Measurements from ENCODE around the gene INPP4A. TPM values are rescaled to one million over a fixed set of nuclear protein-coding genes. Genes with fewer than 3 reads are reported as not detected.

The INPP4A gene
- total RNA-seq, 4 donors from 2014 or later = 13.6 to 25.2 (median 17.2) TPM

GRCh38 chr2:98524168-98524567, 79.5 kb downstream of the INPP4A start:
- Histone ChIP-seq H3K27ac (no peak overlapping the region), H3K36me3 (peaks cover 10% of the 10 kb centered on the region), H3K4me1 (no peaks in the 10 kb centered on the region), H3K9me3 (no peaks in the 10 kb centered on the region), H3K4me3 (no peak overlapping the region), H3K27me3 (no peaks in the 10 kb centered on the region)
- no peak for DNase-seq (ENCODE audit: low spot score in 2 of 2)
- TF ChIP-seq EP300 (IDR thresholded peaks at IDR 0.05) = no peak
- no peak for TF ChIP-seq CTCF (IDR thresholded peaks at IDR 0.05)
- no peak for TF ChIP-seq POLR2AphosphoS5 (IDR thresholded peaks at IDR 0.05)
- TF ChIP-seq POLR2A (IDR thresholded peaks at IDR 0.05) = no peak
- WGBS = 73% methylated on average over 3 of the region's 3 CpGs

- no peak for DNase-seq (ENCODE audit: low spot score in 2 of 2)
- H3K27ac ChIP-seq = no peak overlapping the region
- no peaks in the 10 kb centered on the region for H3K27me3 ChIP-seq
- TF ChIP-seq EP300 (IDR thresholded peaks at IDR 0.05) = no peak
- TF ChIP-seq CTCF (IDR thresholded peaks at IDR 0.05) = no peak
- no peak for TF ChIP-seq POLR2A (IDR thresholded peaks at IDR 0.05)
- no peak for TF ChIP-seq POLR2AphosphoS5 (IDR thresholded peaks at IDR 0.05)
- no peaks in the 10 kb centered on the region for H3K36me3 ChIP-seq
- H3K4me1 ChIP-seq = no peaks in the 10 kb centered on the region
- H3K9me3 ChIP-seq = no peaks in the 10 kb centered on the region
- H3K4me3 ChIP-seq = no peak overlapping the region
These were observed 83.7 kb downstream of the INPP4A start for GRCh38 chr2:98528349-98528748.

- no peaks in the 10 kb centered on the region for H3K4me1 ChIP-seq
- 90% methylated on average over 1 of the region's 1 CpG for WGBS
These were observed 85.5 kb downstream of the INPP4A start for GRCh38 chr2:98530114-98530513.

GRCh38 chr2:98532756-98533155, 88.1 kb downstream of the INPP4A start:
- H3K36me3 ChIP-seq = peaks cover 8% of the 10 kb centered on the region
- TF ChIP-seq EP300 (IDR thresholded peaks at IDR 0.05) = no peak
- no peak for TF ChIP-seq POLR2AphosphoS5 (IDR thresholded peaks at IDR 0.05)
- TF ChIP-seq CTCF (IDR thresholded peaks at IDR 0.05) = no peak
- no peak overlapping the region for H3K27ac ChIP-seq
- WGBS = 88% methylated on average over 6 of the region's 6 CpGs
- no peaks in the 10 kb centered on the region for H3K4me1 ChIP-seq
- DNase-seq (ENCODE audit: low spot score in 2 of 2) = no peak
- no peak overlapping the region for H3K4me3 ChIP-seq
- H3K9me3 ChIP-seq = no peaks in the 10 kb centered on the region
- H3K27me3 ChIP-seq = no peaks in the 10 kb centered on the region

More at GRCh38 chr2:98530114-98530513, 85.5 kb downstream of the INPP4A start:
- DNase-seq (ENCODE audit: low spot score in 2 of 2) = no peak
- no peaks in the 10 kb centered on the region for H3K36me3 ChIP-seq
- TF ChIP-seq CTCF (IDR thresholded peaks at IDR 0.05) (no peak), POLR2A (IDR thresholded peaks at IDR 0.05) (no peak), POLR2AphosphoS5 (IDR thresholded peaks at IDR 0.05) (no peak), EP300 (IDR thresholded peaks at IDR 0.05) (no peak)
- H3K27me3 ChIP-seq = no peaks in the 10 kb centered on the region
- H3K9me3 ChIP-seq = no peaks in the 10 kb centered on the region
- no peak overlapping the region for H3K27ac ChIP-seq
- no peak overlapping the region for H3K4me3 ChIP-seq

GRCh38 chr2:98533547-98533946, 88.9 kb downstream of the INPP4A start:
- H3K36me3 ChIP-seq = peaks cover 16% of the 10 kb centered on the region
- DNase-seq (ENCODE audit: low spot score in 2 of 2) = no peak
- H3K27me3 ChIP-seq = no peaks in the 10 kb centered on the region
- H3K27ac ChIP-seq = no peak overlapping the region
- no peaks in the 10 kb centered on the region for H3K4me1 ChIP-seq
- H3K9me3 ChIP-seq = no peaks in the 10 kb centered on the region
- WGBS = 87% methylated on average over 1 of the region's 1 CpG
- no peak overlapping the region for H3K4me3 ChIP-seq
- TF ChIP-seq POLR2AphosphoS5 (IDR thresholded peaks at IDR 0.05) (no peak), EP300 (IDR thresholded peaks at IDR 0.05) (no peak)

GRCh38 chr2:98534761-98535160, 90.1 kb downstream of the INPP4A start:
- Histone ChIP-seq H3K4me3 (no peak overlapping the region), H3K27ac (no peak overlapping the region), H3K9me3 (no peaks in the 10 kb centered on the region), H3K27me3 (no peaks in the 10 kb centered on the region), H3K36me3 (peaks cover 28% of the 10 kb centered on the region), H3K4me1 (no peaks in the 10 kb centered on the region)
- no peak for TF ChIP-seq CTCF (IDR thresholded peaks at IDR 0.05)
- no peak for TF ChIP-seq POLR2AphosphoS5 (IDR thresholded peaks at IDR 0.05)
- no peak for TF ChIP-seq POLR2A (IDR thresholded peaks at IDR 0.05)
- TF ChIP-seq EP300 (IDR thresholded peaks at IDR 0.05) = no peak
- no peak for DNase-seq (ENCODE audit: low spot score in 2 of 2)
- WGBS = 94% methylated on average over 3 of the region's 3 CpGs
